Jurkat, Clone E6-1 (cell line): Measurements from ENCODE around the gene ASPSCR1.
"Not testable (repeated sequence)": the region's sequence is repeated elsewhere in the genome, so short reads cannot be mapped to it uniquely, and the experiment has no call there.

Experiments
- DNase-seq: peaks from one replicate; pipeline ENCODE4 v3.0.0-alpha.2; 2011; ENCODE audit warnings: low read depth, low spot score
- H3K4me3 ChIP-seq: 2 replicates; pipeline ENCODE4 v1.5.1; 2011; ENCODE audit warnings: mild to moderate bottlenecking, low read length, control low read depth, moderate library complexity

The ASPSCR1 gene

GRCh38 chr17:82030470-82031302 lies 53.3 kb downstream of the ASPSCR1 start:
- DNase-seq, result peak; percentile 84
- peak overlapping the region; percentile 57 for H3K4me3 ChIP-seq

- H3K4me3 ChIP-seq, result peak within 1 kb of the TSS; percentile 57
- no peak for DNase-seq
Measured at GRCh38 chr17:82031303-82031884, 54.0 kb downstream of the ASPSCR1 start, which contains the start of gene RAC3. RAC3 (plus strand) TSS chr17:82031678; CDS start chr17:82031762, 84 bp downstream.

GRCh38 chr17:82031885-82032627 lies 54.6 kb downstream of the ASPSCR1 start:
- no peak for DNase-seq
- H3K4me3 ChIP-seq, result peak overlapping the region; percentile 41

- no peak overlapping the region for H3K4me3 ChIP-seq
- no peak for DNase-seq
Measured at GRCh38 chr17:82033359-82034085, 56.1 kb downstream of the ASPSCR1 start.

- no peak overlapping the region for H3K4me3 ChIP-seq
- no peak for DNase-seq
Measured at GRCh38 chr17:82034371-82035011, 57.1 kb downstream of the ASPSCR1 start.

- DNase-seq, result no peak
- H3K4me3 ChIP-seq, result no peak overlapping the region
Measured at GRCh38 chr17:82035488-82035887, 58.1 kb downstream of the ASPSCR1 start.

- DNase-seq, result no peak
- peak overlapping the region; percentile 75; the same call in 1 of the 2 replicates for H3K4me3 ChIP-seq
Measured at GRCh38 chr17:82035956-82036633, 58.7 kb downstream of the ASPSCR1 start.

- H3K4me3 ChIP-seq, result peak overlapping the region; percentile 75
- DNase-seq, result no peak
Measured at GRCh38 chr17:82036634-82037091, 59.2 kb downstream of the ASPSCR1 start.

- peak within 1 kb of the TSS; percentile 75 for H3K4me3 ChIP-seq
- DNase-seq, result peak; percentile 91
Measured at GRCh38 chr17:82037092-82037888, 59.9 kb downstream of the ASPSCR1 start, which contains the start of gene DCXR. DCXR (minus strand) TSS chr17:82037697; CDS start chr17:82037682, 15 bp downstream.

GRCh38 chr17:82037889-82038195 lies 60.4 kb downstream of the ASPSCR1 start:
- no peak for DNase-seq
- peak overlapping the region; percentile 75 for H3K4me3 ChIP-seq

- not testable (repeated sequence) for H3K4me3 ChIP-seq
- DNase-seq, result peak; percentile 56
Measured at GRCh38 chr17:82038796-82039409, 61.5 kb downstream of the ASPSCR1 start.

- no peak for DNase-seq
- no peak overlapping the region for H3K4me3 ChIP-seq
Measured at GRCh38 chr17:82039695-82040299, 62.4 kb downstream of the ASPSCR1 start.

GRCh38 chr17:82041144-82041814 lies 63.9 kb downstream of the ASPSCR1 start:
- no peak overlapping the region for H3K4me3 ChIP-seq
- DNase-seq, result no peak

- no peak overlapping the region for H3K4me3 ChIP-seq
- DNase-seq, result no peak
Measured at GRCh38 chr17:82042649-82043048, 65.2 kb downstream of the ASPSCR1 start.

- no peak overlapping the region for H3K4me3 ChIP-seq
- no peak for DNase-seq
Measured at GRCh38 chr17:82043507-82043906, 66.1 kb downstream of the ASPSCR1 start.

GRCh38 chr17:82045936-82046484 lies 68.6 kb downstream of the ASPSCR1 start:
- DNase-seq, result no peak
- H3K4me3 ChIP-seq, result no peak overlapping the region
